GM23338 (cell line): ENCODE results near the gene MRTFA. TPM values are rescaled to one million over a fixed set of nuclear protein-coding genes. Genes with fewer than 3 reads are reported as not detected.

Experiments used
- ATAC-seq: fragments of 200-7000 bp; cut with Tn5 transposase; 3 replicates; pipeline ENCODE4 v1.9.1; 2020
- DNase-seq: peaks from one replicate; pipeline ENCODE4 v3.0.0-alpha.2; 2015; ENCODE audit warnings: low spot score
- H2AFZ ChIP-seq: fragments of 200-600 bp; sonication (generic); 2 replicates; pipeline ENCODE4 v1.8.0; 2016; ENCODE audit warnings: antibody characterized with exemption, mild to moderate bottlenecking, moderate library complexity
- H3F3A ChIP-seq: fragments of 200-600 bp; sonication (generic); replicated peaks from 2 replicates; pipeline ENCODE4 v1.8.0; 2017; ENCODE audit warnings: antibody characterized with exemption, mixed run types, low read depth
- H3K27ac ChIP-seq: fragments of 200-600 bp; sonication (generic); 2 replicates; pipeline ENCODE4 v1.6.1; 2016; ENCODE audit warnings: low read depth
- H3K27me3 ChIP-seq: fragments of 200-600 bp; sonication (generic); 2 replicates; pipeline ENCODE4 v1.8.0; 2016; ENCODE audit warnings: mild to moderate bottlenecking, mixed run types, moderate library complexity; ENCODE audit not compliant: insufficient read depth
- H3K36me3 ChIP-seq: fragments of 200-600 bp; sonication (generic); 2 replicates; pipeline ENCODE4 v1.8.0; 2016; ENCODE audit warnings: mild to moderate bottlenecking; ENCODE audit not compliant: insufficient read depth
- H3K4me1 ChIP-seq: fragments of 200-600 bp; sonication (generic); 2 replicates; pipeline ENCODE4 v1.8.0; 2016; ENCODE audit warnings: mild to moderate bottlenecking, moderate library complexity; ENCODE audit not compliant: insufficient read depth
- H3K4me2 ChIP-seq: fragments of 200-600 bp; sonication (generic); 2 replicates; pipeline ENCODE4 v1.7.1; 2017; ENCODE audit warnings: mixed run types
- H3K4me3 ChIP-seq: fragments of 200-600 bp; sonication (generic); 2 replicates; pipeline ENCODE4 v1.6.1; 2016; ENCODE audit warnings: mixed run types
- H3K79me2 ChIP-seq: fragments of 200-600 bp; sonication (generic); replicated peaks from 2 replicates; pipeline ENCODE4 v1.8.0; 2017; ENCODE audit warnings: mild to moderate bottlenecking; ENCODE audit not compliant: insufficient read depth
- H3K9me2 ChIP-seq: fragments of 200-600 bp; sonication (generic); 2 replicates; pipeline ENCODE4 v1.8.0; 2017; ENCODE audit not compliant: insufficient read depth
- H4K20me1 ChIP-seq: fragments of 200-600 bp; sonication (generic); replicated peaks from 2 replicates; pipeline ENCODE4 v1.8.0; 2017; ENCODE audit warnings: mild to moderate bottlenecking; ENCODE audit not compliant: insufficient read depth
- H3K27ac Mint-ChIP-seq: 2 replicates; pipeline ENCODE4 v1.8.0; 2020; ENCODE audit warnings: inconsistent platforms, mild to moderate bottlenecking, moderate library complexity, mixed read lengths
- H3K27me3 Mint-ChIP-seq: 3 replicates; pipeline ENCODE4 v1.8.0; 2022; ENCODE audit warnings: low read depth, mild to moderate bottlenecking, moderate library complexity, mixed read lengths, inconsistent platforms; ENCODE audit not compliant: insufficient read depth, poor library complexity
- H3K36me3 Mint-ChIP-seq: 3 replicates; pipeline ENCODE4 v1.8.0; 2021; ENCODE audit warnings: low read depth, mild to moderate bottlenecking, inconsistent platforms, moderate library complexity, mixed read lengths
- H3K4me1 Mint-ChIP-seq: 3 replicates; pipeline ENCODE4 v1.8.0; 2020; ENCODE audit warnings: mild to moderate bottlenecking, inconsistent platforms, mixed read lengths
- H3K4me3 Mint-ChIP-seq: 3 replicates; pipeline ENCODE4 v1.8.0; 2021; ENCODE audit warnings: moderate library complexity, mild to moderate bottlenecking, inconsistent platforms, mixed read lengths
- H3K9me3 Mint-ChIP-seq: 3 replicates; pipeline ENCODE4 v1.8.0; 2020; ENCODE audit warnings: moderate library complexity, mild to moderate bottlenecking, inconsistent platforms, mixed read lengths
- CREB1 ChIP-seq: fragments of 250-450 bp; sonication (Bioruptor Pico); IDR thresholded peaks from 2 replicates; pipeline ENCODE4 v1.5.0; 2020; ENCODE audit warnings: low read depth, mild to moderate bottlenecking, moderate library complexity
- CTCF ChIP-seq, 2 experiments: fragments of 200-600 bp in 1 of 2; sonication (generic) in 1 of 2; conservative IDR thresholded peaks; 2 replicates each; pipeline versions ENCODE4 v1.5.1 to v1.6.1; 2016 to 2017; ENCODE audit warnings: antibody characterized with exemption in 2 of 2, low read depth in 2 of 2, mild to moderate bottlenecking in 2 of 2, moderate library complexity in 1 of 2
- ETS1 ChIP-seq: IDR thresholded peaks from 2 replicates; pipeline ENCODE4 v1.6.1; 2016; ENCODE audit warnings: antibody characterized with exemption
- EZH2phosphoT487 ChIP-seq: fragments of 200-600 bp; sonication (generic); IDR thresholded peaks from one replicate; pipeline ENCODE4 v1.8.1; 2018; ENCODE audit warnings: antibody characterized with exemption; ENCODE audit not compliant: unreplicated experiment
- JUNB ChIP-seq: IDR thresholded peaks from one replicate; pipeline ENCODE4 v1.6.1; 2016; ENCODE audit warnings: antibody characterized with exemption; ENCODE audit not compliant: unreplicated experiment
- NANOG ChIP-seq: IDR thresholded peaks from 2 replicates; pipeline ENCODE4 v1.6.1; 2016; ENCODE audit warnings: antibody characterized with exemption, borderline replicate concordance
- POLR2AphosphoS5 ChIP-seq: IDR thresholded peaks from 2 replicates; pipeline ENCODE4 v1.6.1; 2016; ENCODE audit warnings: antibody characterized with exemption, low read depth
- REST ChIP-seq: IDR thresholded peaks from one replicate; pipeline ENCODE4 v1.6.1; 2018; ENCODE audit warnings: antibody characterized with exemption; ENCODE audit not compliant: unreplicated experiment
- STAT1 ChIP-seq: IDR thresholded peaks from one replicate; pipeline ENCODE4 v1.6.1; 2016; ENCODE audit warnings: antibody characterized with exemption; ENCODE audit not compliant: unreplicated experiment
- ZNF114 ChIP-seq: fragments of 250-450 bp; sonication (Bioruptor Pico); IDR thresholded peaks from 2 replicates; pipeline ENCODE4 v1.5.0; 2020; ENCODE audit warnings: mild to moderate bottlenecking, moderate library complexity
- ZNF331 ChIP-seq: fragments of 250-450 bp; sonication (Bioruptor Pico); IDR thresholded peaks from 2 replicates; pipeline ENCODE4 v1.5.0; 2020; ENCODE audit warnings: low read depth, mild to moderate bottlenecking, moderate library complexity
- ZNF462 ChIP-seq: fragments of 250-450 bp; sonication (Bioruptor Pico); IDR thresholded peaks from 2 replicates; pipeline ENCODE4 v1.5.0; 2020; ENCODE audit warnings: mild to moderate bottlenecking, moderate library complexity
- polyA plus RNA-seq: library from polyadenylated mRNA; unstranded; fragments of >200 nt; fragmentation: Nextera tagmentation; extraction: Ambion mirVana; gene quantifications from 2 replicates; pipeline ENCODE4 v1.2.1, GENCODE V29; 2016
- total RNA-seq: library from RNA; depleted of rRNA; stranded (reverse); fragments of >200 nt; shearing (Covaris generic); gene quantifications from 2 replicates; pipeline ENCODE4 v1.2.3, GENCODE V29; 2014

MRTFA gene
- total and polyA plus RNA-seq, 2 experiments from 2014 or later = 18.1 to 92.4 TPM

- Histone ChIP-seq H2AFZ (no peak overlapping the region), H3K4me2 (no peak overlapping the region), H3K27me3 (no peaks in the 10 kb centered on the region), H3F3A (no peaks in the 10 kb centered on the region), H3K27ac (no peak overlapping the region), H3K9me2 (no peaks in the 10 kb centered on the region), H3K36me3 (peaks cover under 1% of the 10 kb centered on the region; the same call in 1 of the 2 replicates), H3K79me2 (no peaks in the 10 kb centered on the region), H3K4me1 (no peaks in the 10 kb centered on the region), H3K4me3 (no peak overlapping the region), H4K20me1 (0 out of 2 replicates have a peak, but pooled peaks cover 4% of the 10 kb centered on the region)
- Mint-ChIP-seq H3K4me1 (no peaks in the 10 kb centered on the region), H3K36me3 (peaks cover 20% of the 10 kb centered on the region), H3K4me3 (no peak overlapping the region), H3K27me3 (peaks cover 9% of the 10 kb centered on the region), H3K9me3 (peaks cover 2% of the 10 kb centered on the region; the same call in 2 of the 3 replicates), H3K27ac (no peak overlapping the region)
- TF ChIP-seq NANOG = no peak
- TF ChIP-seq REST = no peak
- no peak for TF ChIP-seq JUNB
- no peak for TF ChIP-seq CREB1 (CRISPR knock-in tag)
- no peak for TF ChIP-seq ZNF114 (CRISPR knock-in tag)
- no peak for TF ChIP-seq ETS1
- TF ChIP-seq ZNF462 (CRISPR knock-in tag) = no peak
- TF ChIP-seq POLR2AphosphoS5 = no peak
- TF ChIP-seq ZNF331 = no peak
- TF ChIP-seq CTCF (conservative IDR thresholded peaks at IDR 0.05; ENCODE audit: low read depth in 2 of 2) = no peak
- TF ChIP-seq STAT1 = no peak
- no peak for TF ChIP-seq EZH2phosphoT487
- ATAC-seq (no peak), DNase-seq (no peak)
These were observed 220.3 kb downstream of the MRTFA start for GRCh38 chr22:40416267-40416570.
